Tibial nerve (tissue), 3 donors: ENCODE data around the gene SENP3.

Experiments
- CTCF ChIP-seq, 5 experiments: fragments of 200-600 bp in 3 of 5; fragments of 450-650 bp in 2 of 5; sonication (generic) in 3 of 5; IDR thresholded peaks; one replicate each; pipeline ENCODE4 v1.5.1; 2016 to 2019; ENCODE audit warnings: antibody characterized with exemption in 5 of 5, mild to moderate bottlenecking in 3 of 5, moderate library complexity in 2 of 5
- POLR2A ChIP-seq, 2 donors: fragments of 450-650 bp; IDR thresholded peaks; one replicate each; pipeline ENCODE4 v1.6.1; 2017; ENCODE audit warnings: antibody characterized with exemption in 2 of 2, mild to moderate bottlenecking in 2 of 2, moderate library complexity in 2 of 2

GRCh38 chr17:7558544-7559319, 3.0 kb upstream of the SENP3 start, which contains the start of gene TNFSF13:
- TF ChIP-seq CTCF (IDR thresholded peaks at IDR 0.05) (no peak), POLR2A (IDR thresholded peaks at IDR 0.05) (no peak)
